Stimulated activated memory B cell treated with anti-CD40 and anti-IgM and Interleukin-4, amounts not matched to agents 10 μg/mL and 1 μg/mL and 100 μg/mL, for 72 hours (primary cell): ENCODE measurements around the gene ADAM12.

ENCODE experiments used
- ATAC-seq: fragments of 150-1000 bp; cut with Tn5 transposase; 2 replicates; pipeline ENCODE4 v1.10.0; 2021
- H3K27ac Mint-ChIP-seq: one replicate; pipeline ENCODE4 v1.8.0; 2022; ENCODE audit warnings: mild to moderate bottlenecking, mixed read lengths
- H3K27me3 Mint-ChIP-seq: one replicate; pipeline ENCODE4 v1.8.0; 2022; ENCODE audit warnings: mixed read lengths
- H3K36me3 Mint-ChIP-seq: one replicate; pipeline ENCODE4 v1.8.0; 2022; ENCODE audit warnings: mixed read lengths
- H3K4me1 Mint-ChIP-seq: one replicate; pipeline ENCODE4 v1.8.0; 2022; ENCODE audit warnings: mixed read lengths
- H3K4me3 Mint-ChIP-seq: one replicate; pipeline ENCODE4 v1.8.0; 2022; ENCODE audit warnings: mild to moderate bottlenecking, moderate library complexity, mixed read lengths
- H3K9me3 Mint-ChIP-seq: one replicate; pipeline ENCODE4 v1.8.0; 2022; ENCODE audit warnings: mixed read lengths

The ADAM12 gene

DNA sequence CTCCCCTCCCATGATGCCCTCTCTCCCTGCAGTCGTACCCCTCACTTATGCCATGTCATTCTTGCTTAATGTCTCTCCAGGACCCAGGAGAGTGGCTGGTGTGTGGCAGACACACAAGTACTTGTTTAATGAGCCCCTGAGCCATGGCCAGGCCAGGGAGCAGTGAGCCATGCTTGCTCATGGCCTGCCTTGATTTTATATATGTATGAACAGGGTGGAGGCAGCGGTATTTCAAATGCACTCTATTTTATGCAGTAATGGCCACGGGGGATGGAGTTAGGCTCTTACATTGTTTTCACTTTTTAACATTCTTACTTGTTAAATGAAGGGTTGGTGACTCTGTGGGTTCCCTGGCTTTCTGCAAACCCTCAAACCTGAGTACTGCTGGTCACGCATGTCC is 347.2 kb downstream of the ADAM12 start:
- H3K27ac Mint-ChIP-seq = peak overlapping the region; percentile 98
- H3K36me3 Mint-ChIP-seq = peaks cover 6% of the 10 kb centered on the region
- H3K4me3 Mint-ChIP-seq = peak overlapping the region; percentile 21
- no peak for ATAC-seq
- H3K4me1 Mint-ChIP-seq = peaks cover 72% of the 10 kb centered on the region
- H3K27me3 Mint-ChIP-seq = no peaks in the 10 kb centered on the region
- H3K9me3 Mint-ChIP-seq = peaks cover 4% of the 10 kb centered on the region

GRCh38 chr10:126037946-126038345 is 350.3 kb downstream of the ADAM12 start:
- H3K4me3 Mint-ChIP-seq = no peak overlapping the region
- ATAC-seq = no peak
- H3K27ac Mint-ChIP-seq = peak overlapping the region; percentile 98
- H3K9me3 Mint-ChIP-seq = peaks cover 7% of the 10 kb centered on the region
- peaks cover 71% of the 10 kb centered on the region for H3K4me1 Mint-ChIP-seq
- peaks cover 6% of the 10 kb centered on the region for H3K36me3 Mint-ChIP-seq
- H3K27me3 Mint-ChIP-seq = no peaks in the 10 kb centered on the region

GRCh38 chr10:126036515-126036914 is 351.8 kb downstream of the ADAM12 start:
- peaks cover 6% of the 10 kb centered on the region for H3K36me3 Mint-ChIP-seq
- H3K27ac Mint-ChIP-seq = peak overlapping the region; percentile 98
- H3K9me3 Mint-ChIP-seq = peaks cover 7% of the 10 kb centered on the region
- H3K4me1 Mint-ChIP-seq = peaks cover 58% of the 10 kb centered on the region
- no peak overlapping the region for H3K4me3 Mint-ChIP-seq
- peak; percentile 58 for ATAC-seq
- H3K27me3 Mint-ChIP-seq = no peaks in the 10 kb centered on the region

DNA sequence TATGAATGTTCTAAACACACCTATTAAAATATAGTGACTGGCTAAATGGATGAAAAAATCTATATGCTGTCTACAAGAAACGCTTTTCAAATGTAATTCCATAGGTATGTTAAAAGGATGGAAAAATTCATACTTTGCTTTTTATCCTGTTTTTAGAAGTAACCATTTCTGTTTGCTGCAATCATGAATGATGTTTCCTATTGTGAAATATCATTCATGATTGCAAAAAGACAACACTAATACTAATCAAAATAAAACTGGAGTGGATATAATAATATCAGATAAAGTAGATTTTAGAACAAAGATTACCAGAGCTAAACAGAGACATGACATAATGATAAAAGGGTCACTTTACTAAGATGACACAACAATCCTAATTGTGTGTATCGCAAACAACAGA is 353.7 kb downstream of the ADAM12 start:
- no peaks in the 10 kb centered on the region for H3K36me3 Mint-ChIP-seq
- no peak overlapping the region for H3K4me3 Mint-ChIP-seq
- peaks cover 40% of the 10 kb centered on the region for H3K4me1 Mint-ChIP-seq
- peaks cover 3% of the 10 kb centered on the region for H3K9me3 Mint-ChIP-seq
- ATAC-seq = no peak
- H3K27ac Mint-ChIP-seq = no peak overlapping the region
- H3K27me3 Mint-ChIP-seq = no peaks in the 10 kb centered on the region

GRCh38 chr10:126029999-126030398 is 358.3 kb downstream of the ADAM12 start:
- Mint-ChIP-seq H3K27ac (no peak overlapping the region), H3K4me1 (peaks cover 6% of the 10 kb centered on the region), H3K36me3 (no peaks in the 10 kb centered on the region), H3K4me3 (no peak overlapping the region), H3K27me3 (no peaks in the 10 kb centered on the region), H3K9me3 (peaks cover 12% of the 10 kb centered on the region)
- ATAC-seq = no peak

GRCh38 chr10:126027692-126028091 is 360.6 kb downstream of the ADAM12 start:
- H3K36me3 Mint-ChIP-seq = no peaks in the 10 kb centered on the region
- no peaks in the 10 kb centered on the region for H3K27me3 Mint-ChIP-seq
- no peak for ATAC-seq
- peaks cover 6% of the 10 kb centered on the region for H3K4me1 Mint-ChIP-seq
- peaks cover 9% of the 10 kb centered on the region for H3K9me3 Mint-ChIP-seq
- no peak overlapping the region for H3K27ac Mint-ChIP-seq
- H3K4me3 Mint-ChIP-seq = no peak overlapping the region

- H3K9me3 Mint-ChIP-seq = no peaks in the 10 kb centered on the region
- no peak overlapping the region for H3K4me3 Mint-ChIP-seq
- no peak overlapping the region for H3K27ac Mint-ChIP-seq
- H3K27me3 Mint-ChIP-seq = no peaks in the 10 kb centered on the region
- no peak for ATAC-seq
- H3K36me3 Mint-ChIP-seq = no peaks in the 10 kb centered on the region
- H3K4me1 Mint-ChIP-seq = peaks cover 6% of the 10 kb centered on the region
These were observed 365.4 kb downstream of the ADAM12 start for GRCh38 chr10:126022841-126023240.

DNA sequence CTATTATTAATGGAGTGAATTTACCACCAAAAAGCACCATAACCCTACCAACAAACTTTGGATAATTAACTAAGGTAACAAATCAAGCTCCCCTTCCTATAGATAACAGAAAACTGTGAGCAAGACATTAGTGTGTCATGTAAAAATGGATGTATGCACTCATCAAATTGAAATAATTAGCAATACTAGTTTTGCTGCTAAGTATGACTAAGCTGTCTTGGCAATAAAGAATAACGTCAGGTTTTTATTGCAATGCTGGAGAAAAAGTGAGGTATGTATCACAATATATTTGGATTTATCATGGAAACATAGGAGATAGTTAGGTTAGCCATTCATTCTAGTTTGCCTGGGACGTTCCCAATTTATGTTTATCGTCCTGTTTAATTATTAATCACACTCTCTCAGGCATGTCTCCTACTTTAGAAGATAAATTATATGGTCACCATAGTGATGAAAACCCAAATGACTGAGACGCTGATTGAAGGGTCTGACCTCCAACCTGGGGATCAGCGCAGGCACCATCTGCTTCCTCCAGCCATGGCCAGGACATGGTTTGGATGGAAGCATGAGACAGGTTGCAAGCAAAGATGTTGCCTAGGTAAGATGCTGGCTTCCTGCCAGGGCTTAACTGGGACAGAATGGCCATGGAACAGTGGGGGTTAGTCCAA is 366.3 kb downstream of the ADAM12 start:
- H3K36me3 Mint-ChIP-seq = no peaks in the 10 kb centered on the region
- ATAC-seq = no peak
- H3K9me3 Mint-ChIP-seq = no peaks in the 10 kb centered on the region
- no peak overlapping the region for H3K27ac Mint-ChIP-seq
- no peaks in the 10 kb centered on the region for H3K27me3 Mint-ChIP-seq
- no peaks in the 10 kb centered on the region for H3K4me1 Mint-ChIP-seq
- H3K4me3 Mint-ChIP-seq = no peak overlapping the region

DNA sequence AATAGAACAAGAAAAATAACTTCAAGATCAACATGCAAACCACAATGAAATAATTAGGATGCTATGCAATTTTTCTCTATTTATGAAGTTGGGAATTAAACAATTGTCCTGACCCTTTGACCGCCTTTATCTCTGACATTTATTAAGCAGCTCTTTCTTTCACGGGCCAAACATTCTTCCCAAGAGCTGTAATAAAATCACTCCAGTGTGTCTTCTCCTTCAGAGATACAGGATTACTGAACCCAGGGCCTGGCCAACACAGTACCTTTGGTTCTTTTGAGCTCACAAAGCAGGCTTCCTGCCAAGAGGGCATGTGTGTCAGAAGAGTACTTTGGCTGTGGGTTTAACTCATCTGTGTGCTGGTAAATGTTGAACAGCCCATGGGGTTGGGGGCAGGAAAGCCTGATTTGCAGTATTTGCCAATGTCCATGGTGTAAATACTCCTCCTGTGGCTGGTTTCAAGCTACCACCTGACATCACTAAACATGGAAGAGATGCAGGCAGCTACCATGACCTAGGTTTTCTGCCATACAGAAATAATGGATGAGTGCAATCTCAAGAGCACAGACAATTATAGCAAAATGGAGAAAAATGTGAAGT is 370.2 kb downstream of the ADAM12 start:
- peaks cover 11% of the 10 kb centered on the region for H3K4me1 Mint-ChIP-seq
- H3K9me3 Mint-ChIP-seq = no peaks in the 10 kb centered on the region
- H3K36me3 Mint-ChIP-seq = no peaks in the 10 kb centered on the region
- no peak overlapping the region for H3K4me3 Mint-ChIP-seq
- no peak overlapping the region for H3K27ac Mint-ChIP-seq
- H3K27me3 Mint-ChIP-seq = no peaks in the 10 kb centered on the region
- no peak for ATAC-seq

DNA sequence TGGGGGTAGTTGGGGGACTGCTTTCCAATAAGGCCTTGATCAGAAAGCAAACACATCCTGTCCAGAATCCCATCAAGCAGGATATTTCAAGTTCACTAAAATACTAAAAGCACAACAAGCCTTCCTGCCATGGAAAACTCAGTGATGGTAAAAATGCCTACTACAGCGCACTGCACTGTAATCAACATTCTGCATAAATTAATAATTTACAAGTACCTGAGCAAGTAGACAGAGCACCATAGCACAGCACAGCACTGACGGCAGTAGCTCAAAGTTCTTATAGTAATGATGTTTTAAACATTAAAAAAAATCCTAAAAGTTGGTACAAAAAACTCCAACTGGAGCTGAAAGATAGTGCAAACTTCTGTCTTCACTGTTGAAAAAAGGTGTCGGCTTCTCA is 371.4 kb downstream of the ADAM12 start:
- no peaks in the 10 kb centered on the region for H3K36me3 Mint-ChIP-seq
- no peak overlapping the region for H3K4me3 Mint-ChIP-seq
- no peak overlapping the region for H3K27ac Mint-ChIP-seq

GRCh38 chr10:126016156-126016805 is 372.0 kb downstream of the ADAM12 start:
- ATAC-seq = no peak
- Mint-ChIP-seq H3K9me3 (no peaks in the 10 kb centered on the region), H3K27ac (no peak overlapping the region), H3K4me3 (no peak overlapping the region), H3K36me3 (no peaks in the 10 kb centered on the region), H3K4me1 (peaks cover 16% of the 10 kb centered on the region), H3K27me3 (no peaks in the 10 kb centered on the region)

More for the DNA sequence above, 371.4 kb downstream of the ADAM12 start:
- Mint-ChIP-seq H3K9me3 (no peaks in the 10 kb centered on the region), H3K4me1 (peaks cover 14% of the 10 kb centered on the region), H3K27me3 (no peaks in the 10 kb centered on the region)
- ATAC-seq = no peak

DNA sequence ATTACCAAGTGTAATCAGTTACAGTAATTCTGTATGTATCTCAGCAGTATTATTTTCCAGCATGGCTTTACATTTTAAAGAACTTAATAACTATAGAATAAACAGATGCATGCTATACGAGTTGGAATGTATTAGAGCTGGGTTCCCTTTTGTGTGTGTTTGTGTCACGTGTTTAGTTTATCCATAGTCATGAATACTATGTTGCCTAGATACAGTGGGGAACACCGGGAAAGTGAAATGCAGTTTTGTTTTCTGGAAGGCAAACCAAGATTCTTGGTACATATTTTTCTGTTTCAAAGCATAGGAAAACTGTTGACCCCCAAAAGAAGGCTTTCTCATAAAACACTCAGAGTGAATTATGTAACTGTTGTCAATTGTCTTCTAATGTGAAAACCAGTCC is 372.9 kb downstream of the ADAM12 start:
- ATAC-seq = no peak
- Mint-ChIP-seq H3K27me3 (no peaks in the 10 kb centered on the region), H3K9me3 (peaks cover 3% of the 10 kb centered on the region), H3K4me1 (peaks cover 16% of the 10 kb centered on the region), H3K27ac (no peak overlapping the region), H3K36me3 (no peaks in the 10 kb centered on the region), H3K4me3 (no peak overlapping the region)

DNA sequence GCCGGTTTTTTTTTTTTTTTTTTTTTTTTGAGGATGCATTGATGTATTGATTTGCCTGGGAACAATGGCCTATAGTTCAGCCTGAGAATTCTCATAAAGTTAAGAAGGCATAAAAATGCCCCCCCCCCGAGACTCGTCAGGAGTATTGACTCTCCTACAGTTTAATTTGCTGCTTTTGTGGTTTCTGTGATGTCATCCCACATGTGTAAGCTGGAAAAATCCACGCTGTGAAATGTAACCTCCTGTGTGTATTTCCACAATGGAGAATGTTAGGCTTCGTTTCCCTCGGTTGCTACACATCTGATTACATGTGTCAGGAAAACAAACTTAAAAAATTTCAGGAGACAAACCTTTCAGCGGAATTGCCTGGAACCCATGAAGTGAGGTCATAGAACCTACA is 374.0 kb downstream of the ADAM12 start:
- ATAC-seq = no peak
- H3K36me3 Mint-ChIP-seq = no peaks in the 10 kb centered on the region
- H3K9me3 Mint-ChIP-seq = peaks cover 3% of the 10 kb centered on the region
- H3K4me3 Mint-ChIP-seq = no peak overlapping the region
- no peaks in the 10 kb centered on the region for H3K27me3 Mint-ChIP-seq
- H3K27ac Mint-ChIP-seq = no peak overlapping the region
- H3K4me1 Mint-ChIP-seq = peaks cover 16% of the 10 kb centered on the region

- peak overlapping the region; percentile 20 for H3K27ac Mint-ChIP-seq
- H3K4me3 Mint-ChIP-seq = no peak overlapping the region
- peak; percentile 70 for ATAC-seq
- peaks cover 19% of the 10 kb centered on the region for H3K4me1 Mint-ChIP-seq
- no peaks in the 10 kb centered on the region for H3K36me3 Mint-ChIP-seq
- peaks cover 3% of the 10 kb centered on the region for H3K9me3 Mint-ChIP-seq
- H3K27me3 Mint-ChIP-seq = no peaks in the 10 kb centered on the region
These were observed 374.6 kb downstream of the ADAM12 start for GRCh38 chr10:126013489-126014281.

- Mint-ChIP-seq H3K4me3 (no peak overlapping the region), H3K36me3 (no peaks in the 10 kb centered on the region)
These were observed 375.8 kb downstream of the ADAM12 start for GRCh38 chr10:126012485-126012884.

More at GRCh38 chr10:126012485-126012884, 375.8 kb downstream of the ADAM12 start:
- Mint-ChIP-seq H3K27ac (no peak overlapping the region), H3K9me3 (peaks cover 3% of the 10 kb centered on the region), H3K27me3 (no peaks in the 10 kb centered on the region), H3K4me1 (peaks cover 20% of the 10 kb centered on the region)
- ATAC-seq = no peak
